ENCODE data around the gene PIF1.

The PIF1 gene

GRCh38 chr15:64825431-64826294, at the start of gene PIF1:
TSS of gene PIF1 (minus strand) at chr15:64825647. CDS start at chr15:64824335, 1,312 bp downstream.
- H4K20me1 ChIP-seq (ENCODE audit: control insufficient read depth, insufficient read depth, low read depth, low read length), result no peaks in the 10 kb centered on the region
- H3K9me2 ChIP-seq (replicated peaks; ENCODE audit: control insufficient read depth, low read length), result no peaks in the 10 kb centered on the region
- peak; percentile 13 for TF ChIP-seq CTCF (IDR thresholded peaks at IDR 0.05; ENCODE audit: low read depth, low read length, poor library complexity, severe bottlenecking)
- no peak for TF ChIP-seq EZH2phosphoT487 (IDR thresholded peaks at IDR 0.05; ENCODE audit: borderline replicate concordance, low read length)
- peaks cover 31% of the 10 kb centered on the region for H3K4me1 ChIP-seq (ENCODE audit: control insufficient read depth, low read length)
- peak within 1 kb of the TSS; percentile 100 for H3K4me2 ChIP-seq (ENCODE audit: low read length)
- H3K27me3 ChIP-seq (ENCODE audit: control insufficient read depth, low read length), result no peaks in the 10 kb centered on the region
- peak within 1 kb of the TSS; percentile 98 for H3K4me3 ChIP-seq (ENCODE audit: low read length)
- peaks cover 33% of the 10 kb centered on the region for H3K36me3 ChIP-seq (ENCODE audit: control insufficient read depth, low read length)
- peak within 1 kb of the TSS; percentile 84 for H3K27ac ChIP-seq (ENCODE audit: low read depth, low read length)
- no peaks in the 10 kb centered on the region for H3F3A ChIP-seq (ENCODE audit: control insufficient read depth, insufficient read depth)
- peaks cover 35% of the 10 kb centered on the region for H3K79me2 ChIP-seq (ENCODE audit: control insufficient read depth, low read length)
- no peaks in the 10 kb centered on the region for H3K9me3 ChIP-seq (ENCODE audit: control insufficient read depth, insufficient read depth, low read length)

- Histone ChIP-seq H4K20me1 (ENCODE audit: control insufficient read depth, insufficient read depth, low read depth, low read length) (no peaks in the 10 kb centered on the region), H3K36me3 (ENCODE audit: control insufficient read depth, low read length) (peaks cover 15% of the 10 kb centered on the region), H3K9me3 (ENCODE audit: control insufficient read depth, insufficient read depth, low read length) (no peaks in the 10 kb centered on the region), H3K79me2 (ENCODE audit: control insufficient read depth, low read length) (no peaks in the 10 kb centered on the region), H3K4me2 (ENCODE audit: low read length) (no peak overlapping the region), H3K27me3 (ENCODE audit: control insufficient read depth, low read length) (no peaks in the 10 kb centered on the region), H3K4me1 (ENCODE audit: control insufficient read depth, low read length) (peaks cover 15% of the 10 kb centered on the region), H3K9me2 (replicated peaks; ENCODE audit: control insufficient read depth, low read length) (no peaks in the 10 kb centered on the region), H3K27ac (ENCODE audit: low read depth, low read length) (no peak overlapping the region), H3F3A (ENCODE audit: control insufficient read depth, insufficient read depth) (no peaks in the 10 kb centered on the region), H3K4me3 (ENCODE audit: low read length) (no peak overlapping the region)
- no peak for TF ChIP-seq EZH2phosphoT487 (IDR thresholded peaks at IDR 0.05; ENCODE audit: borderline replicate concordance, low read length)
- no peak for TF ChIP-seq CTCF (IDR thresholded peaks at IDR 0.05; ENCODE audit: low read depth, low read length, poor library complexity, severe bottlenecking)
Observed at GRCh38 chr15:64870353-64870752, 44.9 kb upstream of the PIF1 start.

- H3K79me2 ChIP-seq (ENCODE audit: control insufficient read depth, low read length), result no peaks in the 10 kb centered on the region
- H3K27me3 ChIP-seq (ENCODE audit: control insufficient read depth, low read length), result no peaks in the 10 kb centered on the region
- peaks cover 22% of the 10 kb centered on the region for H3K36me3 ChIP-seq (ENCODE audit: control insufficient read depth, low read length)
- H3K4me1 ChIP-seq (ENCODE audit: control insufficient read depth, low read length), result peaks cover 23% of the 10 kb centered on the region
- no peaks in the 10 kb centered on the region for H4K20me1 ChIP-seq (ENCODE audit: control insufficient read depth, insufficient read depth, low read depth, low read length)
- H3K27ac ChIP-seq (ENCODE audit: low read depth, low read length), result no peak overlapping the region
- no peaks in the 10 kb centered on the region for H3F3A ChIP-seq (ENCODE audit: control insufficient read depth, insufficient read depth)
- TF ChIP-seq CTCF (IDR thresholded peaks at IDR 0.05; ENCODE audit: low read depth, low read length, poor library complexity, severe bottlenecking) (no peak), EZH2phosphoT487 (IDR thresholded peaks at IDR 0.05; ENCODE audit: borderline replicate concordance, low read length) (no peak)
- H3K9me2 ChIP-seq (replicated peaks; ENCODE audit: control insufficient read depth, low read length), result no peaks in the 10 kb centered on the region
- no peak overlapping the region for H3K4me3 ChIP-seq (ENCODE audit: low read length)
- no peaks in the 10 kb centered on the region for H3K9me3 ChIP-seq (ENCODE audit: control insufficient read depth, insufficient read depth, low read length)
- H3K4me2 ChIP-seq (ENCODE audit: low read length), result no peak overlapping the region
Observed at GRCh38 chr15:64869501-64869900, 44.1 kb upstream of the PIF1 start.
